A549 treated with ZK216348 at 1 μM for 4 hours (cell line): ENCODE data around the gene CRAMP1. TPM values are rescaled to one million over a fixed set of nuclear protein-coding genes. Genes with fewer than 3 reads are reported as not detected.

ENCODE experiments used
- total RNA-seq: library from RNA; stranded (reverse); fragments of 200-300 nt; extraction: Qiagen RNA extraction; gene quantifications from 5 replicates; pipeline ENCODE4 v1.2.3, GENCODE V29; 2022; ENCODE audit warnings: low read depth

CRAMP1 gene, protein sequence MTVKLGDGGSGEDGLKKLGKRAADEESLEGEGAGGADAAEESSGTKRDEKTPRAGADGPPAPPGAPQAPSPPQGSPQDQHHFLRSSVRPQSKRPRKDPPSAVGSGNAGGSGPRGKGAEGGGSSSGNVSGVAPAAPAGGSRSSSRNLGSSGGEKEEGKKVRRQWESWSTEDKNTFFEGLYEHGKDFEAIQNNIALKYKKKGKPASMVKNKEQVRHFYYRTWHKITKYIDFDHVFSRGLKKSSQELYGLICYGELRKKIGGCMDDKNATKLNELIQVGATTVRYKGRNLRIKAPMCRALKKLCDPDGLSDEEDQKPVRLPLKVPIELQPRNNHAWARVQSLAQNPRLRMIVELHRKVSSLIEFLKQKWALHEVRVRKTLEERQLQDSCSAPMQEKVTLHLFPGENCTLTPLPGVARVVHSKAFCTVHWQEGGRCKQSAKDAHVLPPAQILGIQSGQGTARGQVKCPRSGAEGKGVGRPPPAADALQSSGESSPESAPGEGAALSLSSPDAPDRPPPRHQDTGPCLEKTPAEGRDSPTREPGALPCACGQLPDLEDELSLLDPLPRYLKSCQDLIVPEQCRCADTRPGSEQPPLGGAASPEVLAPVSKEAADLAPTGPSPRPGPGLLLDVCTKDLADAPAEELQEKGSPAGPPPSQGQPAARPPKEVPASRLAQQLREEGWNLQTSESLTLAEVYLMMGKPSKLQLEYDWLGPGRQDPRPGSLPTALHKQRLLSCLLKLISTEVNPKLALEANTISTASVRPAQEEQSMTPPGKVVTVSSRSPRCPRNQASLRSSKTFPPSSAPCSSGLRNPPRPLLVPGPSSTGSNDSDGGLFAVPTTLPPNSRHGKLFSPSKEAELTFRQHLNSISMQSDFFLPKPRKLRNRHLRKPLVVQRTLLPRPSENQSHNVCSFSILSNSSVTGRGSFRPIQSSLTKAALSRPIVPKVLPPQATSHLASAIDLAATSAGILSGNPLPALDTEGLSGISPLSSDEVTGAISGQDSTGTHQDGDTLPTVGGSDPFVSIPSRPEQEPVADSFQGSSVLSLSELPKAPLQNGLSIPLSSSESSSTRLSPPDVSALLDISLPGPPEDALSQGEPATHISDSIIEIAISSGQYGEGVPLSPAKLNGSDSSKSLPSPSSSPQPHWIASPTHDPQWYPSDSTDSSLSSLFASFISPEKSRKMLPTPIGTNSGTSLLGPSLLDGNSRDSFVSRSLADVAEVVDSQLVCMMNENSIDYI (N-terminal part only)
- total RNA-seq, result 12.4 to 19.1 TPM (median 16.7 TPM) in 5 replicates

DNA sequence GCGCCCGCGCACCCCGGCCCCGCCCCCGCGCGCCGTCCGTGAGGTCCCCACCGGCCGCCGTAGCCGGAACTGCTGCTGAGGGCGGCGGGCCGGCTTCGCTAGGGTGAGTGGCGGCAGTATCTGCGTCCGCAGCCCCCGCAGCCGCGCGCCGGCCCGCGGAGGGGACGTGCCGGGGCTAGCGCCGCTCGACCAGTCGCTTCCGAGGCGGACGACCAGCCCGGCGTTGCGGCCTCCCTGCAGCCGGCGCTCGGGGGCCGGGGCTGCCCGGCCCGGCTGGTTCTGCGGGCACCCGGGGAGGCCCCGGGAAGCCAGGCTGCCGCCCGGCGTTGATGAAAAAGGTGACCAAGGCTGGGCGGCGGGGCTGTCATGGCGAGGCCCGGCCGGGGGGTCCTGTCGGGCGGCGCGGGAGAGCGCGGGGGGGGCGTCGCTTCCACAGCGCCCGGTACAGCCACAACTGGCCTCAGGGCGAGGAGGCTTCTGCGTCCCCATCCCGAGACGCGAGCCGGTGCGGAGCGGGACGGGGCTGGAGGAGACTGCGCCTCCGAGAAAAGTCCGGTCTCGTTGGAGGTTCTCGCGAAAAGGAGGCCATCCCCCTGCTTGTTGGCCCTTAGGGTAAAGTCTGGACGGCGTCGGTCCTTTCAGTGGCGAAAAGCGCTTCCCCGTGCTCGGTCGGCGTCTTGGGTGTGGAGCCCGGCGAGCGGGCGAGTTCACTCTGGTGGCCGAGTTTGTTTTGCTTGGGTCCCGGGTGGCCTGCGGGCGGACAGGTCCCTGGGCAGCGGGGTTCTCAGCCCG lies at the start of gene CRAMP1:
Gene CRAMP1 (plus strand): TSS at position 41 of the 792 bp plus-strand sequence. CDS start 2,280 bp downstream, outside the sequence.

DNA sequence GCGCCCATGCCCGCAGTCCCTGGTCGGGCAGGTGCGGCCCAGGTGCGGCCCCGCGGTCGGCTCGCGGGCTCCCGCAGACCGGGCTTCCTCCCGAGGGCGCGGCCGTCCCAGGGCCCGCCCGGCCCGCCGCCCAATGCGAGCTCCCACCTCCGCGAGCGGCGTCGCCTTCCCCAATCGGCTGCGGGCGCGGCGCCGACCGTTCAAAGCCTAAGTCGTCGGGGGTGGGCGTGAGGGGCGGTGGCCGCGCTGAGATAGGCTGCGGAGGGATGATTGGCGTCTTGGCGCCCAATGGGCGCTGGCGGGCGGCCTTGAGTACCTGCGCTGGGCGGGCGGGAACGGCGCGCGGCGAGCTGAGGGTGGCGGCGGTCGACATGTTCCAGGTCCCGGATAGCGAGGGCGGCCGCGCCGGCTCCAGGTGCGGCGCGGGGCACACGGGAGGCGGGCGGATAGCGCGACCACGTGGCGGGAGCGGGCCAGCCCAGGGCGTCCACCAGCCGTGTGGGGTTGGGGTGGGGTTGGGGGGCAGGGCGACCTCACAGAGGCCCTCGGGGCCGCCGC lies 65.9 kb downstream of the CRAMP1 start, which contains the start of gene JPT2:
Gene JPT2 (plus strand): TSS at position 338 of the 558 bp plus-strand sequence. CDS start 34 bp downstream, at position 372.

DNA sequence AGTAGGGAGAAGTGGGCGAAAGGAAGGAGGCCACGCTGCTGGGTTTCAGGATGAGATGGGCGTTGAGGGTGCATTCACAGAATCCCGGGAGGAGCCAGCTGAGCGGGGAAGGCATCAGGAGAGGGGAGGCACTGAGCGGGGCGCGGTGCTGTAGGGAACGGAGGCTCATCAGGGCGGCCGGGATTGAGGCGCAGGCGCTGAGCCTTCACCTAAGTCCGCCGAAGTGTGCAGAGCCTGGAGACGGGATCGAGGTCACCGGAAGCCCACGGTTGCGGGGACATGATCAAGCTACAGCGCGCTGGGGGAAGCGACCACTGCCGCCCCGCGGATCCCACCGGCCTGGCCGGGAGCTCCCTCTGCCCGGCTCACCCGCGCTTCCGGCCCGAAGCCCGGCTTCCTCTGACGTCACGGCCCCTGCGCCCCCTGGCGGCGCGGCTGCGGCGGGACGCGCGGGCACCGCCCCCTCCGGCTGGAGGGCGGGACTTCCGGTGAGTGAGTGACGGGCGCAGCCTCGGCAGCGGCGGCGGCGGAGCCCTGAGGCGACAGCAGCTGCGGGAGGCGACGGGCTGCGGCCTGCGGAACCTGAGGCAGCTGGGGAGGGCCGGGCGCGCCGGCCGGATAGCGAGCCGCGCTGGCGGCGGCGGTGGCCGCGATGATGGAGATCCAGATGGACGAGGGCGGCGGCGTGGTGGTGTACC lies 93.7 kb downstream of the CRAMP1 start, which contains the start of gene MAPK8IP3:
Gene MAPK8IP3 (plus strand): TSS at position 508 of the 698 bp plus-strand sequence. CDS start 145 bp downstream, at position 653.

Other genes with a start within 250 kb of the CRAMP1 start
- gene UNKL, start 197.7 kb upstream of the CRAMP1 start, total RNA-seq, result 19.8 to 40.8 TPM (median 36.0 TPM) in 5 replicates
- gene UQCC4, start 191.6 kb upstream of the CRAMP1 start, total RNA-seq, result 28.4 to 36.8 TPM (median 32.4 TPM) in 5 replicates
- gene PERCC1, start 181.3 kb upstream of the CRAMP1 start, total RNA-seq, result not detected in 5 replicates
- 0.31 to 0.55 TPM (median 0.34 TPM) in 3 of 5 replicates, not detected in the others for gene CCDC154, start 167.8 kb upstream of the CRAMP1 start, total RNA-seq
- gene CLCN7, start 137.3 kb upstream of the CRAMP1 start, total RNA-seq, result 36.2 to 82.8 TPM (median 80.0 TPM) in 5 replicates
- gene PTX4, start 123.4 kb upstream of the CRAMP1 start, total RNA-seq, result 0.14 TPM in 1 of 5 replicates, not detected in the others
- 17.9 to 47.6 TPM (median 40.5 TPM) in 5 replicates for gene TELO2, start 119.0 kb upstream of the CRAMP1 start, total RNA-seq
- not detected in 5 replicates for gene TMEM204, start 78.7 kb upstream of the CRAMP1 start, total RNA-seq
- gene IFT140, start 288 bp upstream of the CRAMP1 start, total RNA-seq, result 8.1 to 11.2 TPM (median 9.7 TPM) in 5 replicates
- gene JPT2, start 65.9 kb downstream of the CRAMP1 start, total RNA-seq, result 168 to 242 TPM (median 184 TPM) in 5 replicates
- 20.2 to 72.3 TPM (median 60.7 TPM) in 5 replicates for gene MAPK8IP3, start 93.8 kb downstream of the CRAMP1 start, total RNA-seq
- gene NME3, start 159.2 kb downstream of the CRAMP1 start, total RNA-seq, result 23.1 to 67.4 TPM (median 55.9 TPM) in 5 replicates
- gene EME2, start 160.4 kb downstream of the CRAMP1 start, total RNA-seq, result 5.3 to 12.7 TPM (median 10.6 TPM) in 5 replicates
- gene MRPS34, start 160.8 kb downstream of the CRAMP1 start, total RNA-seq, result 152 to 266 TPM (median 257 TPM) in 5 replicates
- gene SPSB3, start 170.2 kb downstream of the CRAMP1 start, total RNA-seq, result 10.3 to 29.0 TPM (median 24.1 TPM) in 5 replicates
- gene NUBP2, start 170.6 kb downstream of the CRAMP1 start, total RNA-seq, result 41.7 to 91.8 TPM (median 78.7 TPM) in 5 replicates
- not detected in 5 replicates for gene IGFALS, start 181.3 kb downstream of the CRAMP1 start, total RNA-seq
- 47.2 to 80.4 TPM (median 68.8 TPM) in 5 replicates for gene HAGH, start 214.5 kb downstream of the CRAMP1 start, total RNA-seq
- 37.1 to 52.6 TPM (median 47.0 TPM) in 5 replicates for gene FAHD1, start 214.8 kb downstream of the CRAMP1 start, total RNA-seq